Measurements from ENCODE around the gene GRIN1.

Gene GRIN1

GRCh38 chr9:137202966-137203365, 64.0 kb downstream of the GRIN1 start:
- no peak for FAIRE-seq

GRCh38 chr9:137204731-137205125, 65.8 kb downstream of the GRIN1 start:
- DNase-seq (ENCODE audit: extremely low spot score, insufficient read length, low read depth) (no peak), FAIRE-seq (no peak)

More at GRCh38 chr9:137202966-137203365, 64.0 kb downstream of the GRIN1 start:
- no peak for DNase-seq (ENCODE audit: extremely low spot score, insufficient read length, low read depth)

- FAIRE-seq, result peak; percentile 84
Measured at GRCh38 chr9:137205126-137206069, 66.4 kb downstream of the GRIN1 start, which contains the start of the genes NDOR1 and TMEM203. TSS of gene NDOR1 (plus strand) at chr9:137205700. CDS start at chr9:137205778, 78 bp downstream. TSS of gene TMEM203 (minus strand) at chr9:137205648. CDS start at chr9:137205414, 234 bp downstream.

GRCh38 chr9:137206602-137207001, 67.6 kb downstream of the GRIN1 start:
- FAIRE-seq (no peak), DNase-seq (ENCODE audit: extremely low spot score, insufficient read length, low read depth) (no peak)

More at GRCh38 chr9:137205126-137206069, 66.4 kb downstream of the GRIN1 start, which contains the start of the genes NDOR1 and TMEM203:
- DNase-seq (ENCODE audit: extremely low spot score, insufficient read length, low read depth), result peak; percentile 96

GRCh38 chr9:137211532-137211931, 72.6 kb downstream of the GRIN1 start:
- FAIRE-seq, result no peak
- no peak for DNase-seq (ENCODE audit: extremely low spot score, insufficient read length, low read depth)

GRCh38 chr9:137212520-137212919, 73.6 kb downstream of the GRIN1 start:
- DNase-seq (ENCODE audit: extremely low spot score, insufficient read length, low read depth) (no peak), FAIRE-seq (no peak)

- no peak for DNase-seq (ENCODE audit: extremely low spot score, insufficient read length, low read depth)
- no peak for FAIRE-seq
Measured at GRCh38 chr9:137213160-137214060, 74.5 kb downstream of the GRIN1 start.

GRCh38 chr9:137214620-137215019, 75.7 kb downstream of the GRIN1 start:
- DNase-seq (ENCODE audit: extremely low spot score, insufficient read length, low read depth) (no peak), FAIRE-seq (no peak)

GRCh38 chr9:137215196-137215986, 76.4 kb downstream of the GRIN1 start:
- FAIRE-seq, result no peak

GRCh38 chr9:137216188-137216965, 77.4 kb downstream of the GRIN1 start:
- DNase-seq (ENCODE audit: extremely low spot score, insufficient read length, low read depth) (no peak), FAIRE-seq (no peak)

More at GRCh38 chr9:137215196-137215986, 76.4 kb downstream of the GRIN1 start:
- DNase-seq (ENCODE audit: extremely low spot score, insufficient read length, low read depth), result no peak

- DNase-seq (ENCODE audit: extremely low spot score, insufficient read length, low read depth) (no peak), FAIRE-seq (no peak)
Measured at GRCh38 chr9:137217276-137218211, 78.6 kb downstream of the GRIN1 start.

GRCh38 chr9:137218212-137218753, 79.3 kb downstream of the GRIN1 start:
- FAIRE-seq, result no peak

More at GRCh38 chr9:137218212-137218753, 79.3 kb downstream of the GRIN1 start:
- no peak for DNase-seq (ENCODE audit: extremely low spot score, insufficient read length, low read depth)

Data from GM18507 (cell line).